Epidermal melanocyte (primary cell): ENCODE data around the gene GJA4.

Experiments
- DNase-seq: peaks from one replicate; pipeline ENCODE4 v3.0.0; 2011; ENCODE audit warnings: low spot score; ENCODE audit not compliant: insufficient read length

Gene GJA4

DNA sequence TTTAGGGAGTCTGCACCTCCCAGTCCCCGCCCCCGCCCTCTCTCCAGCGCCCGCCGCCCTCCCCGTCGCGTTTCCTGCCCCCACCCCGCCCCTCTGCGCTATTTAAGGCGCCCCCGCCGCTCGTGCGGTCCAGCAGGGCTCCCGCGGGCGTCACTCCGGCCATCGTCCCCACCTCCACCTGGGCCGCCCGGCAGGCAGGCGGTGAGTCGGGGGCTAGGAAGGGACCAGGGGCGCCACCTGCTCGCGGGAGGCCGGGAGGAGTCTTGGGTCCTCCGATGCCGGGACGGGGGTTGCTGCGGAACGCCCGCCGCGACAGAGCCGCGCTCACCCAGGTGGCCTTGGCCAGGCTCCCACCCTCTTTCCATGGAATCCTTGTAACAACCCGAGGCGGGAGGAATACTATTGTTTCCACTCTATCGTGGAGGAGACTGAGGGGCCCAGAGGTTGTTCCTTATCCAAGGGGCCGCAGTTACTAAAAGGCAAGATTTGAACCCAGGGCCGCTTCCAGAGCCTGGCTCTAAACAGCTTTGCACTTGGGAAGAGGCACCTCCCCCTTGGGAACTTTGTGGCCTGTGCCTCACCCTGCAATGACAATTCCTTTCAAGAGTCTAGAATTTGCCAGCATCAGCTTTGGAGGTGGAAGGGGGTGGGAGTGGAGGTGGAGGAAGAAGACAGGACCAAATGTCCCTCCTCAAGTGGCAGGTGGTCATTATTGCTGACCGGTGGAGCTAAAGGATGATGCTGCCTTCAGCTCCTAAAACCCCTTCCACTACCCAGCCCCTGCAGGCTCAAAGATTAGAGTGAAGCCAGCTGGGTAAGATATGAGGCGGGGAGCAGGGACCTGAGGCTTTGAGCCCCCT lies at the start of gene GJA4:
Gene GJA4, plus strand, starts transcription at position 132 of the 860 bp plus-strand sequence. CDS start 1,215 bp downstream, outside the sequence.
- no peak for DNase-seq

DNA sequence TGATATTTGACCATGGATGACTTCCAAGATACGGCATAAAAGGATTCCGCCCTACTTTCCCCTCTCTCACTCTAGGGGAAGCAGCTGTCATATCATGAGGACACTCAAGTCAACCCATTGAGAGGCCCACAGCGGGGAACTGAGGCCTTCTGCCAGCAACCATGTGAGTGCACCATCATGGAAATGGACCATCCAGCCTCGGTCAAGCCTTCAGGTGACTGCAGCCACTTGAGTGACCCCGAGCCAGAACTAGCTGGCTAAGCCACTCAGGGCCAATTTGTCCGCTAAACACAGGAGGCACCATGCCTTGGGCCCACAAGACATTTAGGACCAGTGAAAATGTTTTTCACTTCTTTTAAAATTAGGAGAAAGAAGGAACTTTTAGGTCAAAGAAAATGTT lies 49.0 kb upstream of the GJA4 start:
- DNase-seq, result no peak

DNA sequence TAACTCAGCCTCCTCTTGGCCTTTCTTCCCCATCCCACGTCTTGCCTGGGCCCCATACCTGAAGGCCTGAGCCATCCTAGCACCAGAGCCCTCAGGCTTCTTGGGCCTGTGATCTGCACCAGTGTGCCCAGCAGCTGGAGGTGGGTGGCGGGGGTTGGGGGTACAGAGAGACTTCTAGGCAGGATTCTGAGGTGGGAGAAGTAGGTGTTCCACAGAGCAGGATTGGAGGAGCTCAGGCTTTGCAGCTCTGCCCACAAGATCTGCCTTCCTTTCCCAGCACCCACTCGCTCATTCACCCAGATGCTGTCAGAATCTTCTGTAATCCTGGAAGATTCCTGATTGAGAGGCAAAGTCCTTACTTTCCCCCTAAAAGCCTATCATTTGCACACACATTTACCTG lies 47.9 kb upstream of the GJA4 start:
- DNase-seq, result no peak

DNA sequence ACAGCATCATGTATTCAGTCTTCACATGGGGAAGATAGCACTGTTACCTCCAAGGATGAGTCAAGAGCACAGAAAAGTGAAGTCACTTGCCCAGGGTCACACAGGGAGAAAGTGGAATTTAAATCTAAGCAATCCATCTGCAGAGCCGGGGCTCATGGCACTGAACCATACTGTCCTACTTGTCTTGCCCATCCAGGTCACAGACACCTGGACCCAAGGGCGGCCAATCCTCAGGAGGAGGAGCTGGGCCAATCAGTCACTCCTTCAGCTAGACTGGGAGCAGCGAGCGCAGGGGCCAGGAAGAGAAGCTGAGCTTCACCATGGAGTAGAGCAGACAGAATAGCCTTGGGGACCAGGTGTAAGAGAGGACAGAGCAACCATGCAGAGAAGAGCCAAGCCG lies 47.1 kb upstream of the GJA4 start:
- DNase-seq, result no peak

DNA sequence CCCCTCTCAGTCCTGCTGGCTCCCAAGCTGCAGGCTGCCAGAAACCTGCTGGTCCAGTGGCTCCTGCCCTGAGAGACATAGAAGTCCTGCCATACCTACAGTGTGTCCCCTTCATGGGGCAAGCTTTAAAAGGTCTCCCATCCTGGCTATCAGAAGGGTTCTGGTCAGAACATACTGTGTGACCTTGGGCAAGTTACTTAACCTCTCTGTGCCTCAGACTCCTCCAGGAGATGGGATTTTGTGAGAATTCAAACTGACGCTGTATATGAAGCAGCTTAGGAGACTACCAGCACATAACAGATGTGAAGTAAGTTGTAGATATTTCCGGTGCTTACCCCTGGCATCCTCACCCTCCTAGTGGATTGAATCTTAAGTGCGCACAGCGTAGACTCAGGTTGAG lies 46.7 kb upstream of the GJA4 start:
- DNase-seq, result no peak

DNA sequence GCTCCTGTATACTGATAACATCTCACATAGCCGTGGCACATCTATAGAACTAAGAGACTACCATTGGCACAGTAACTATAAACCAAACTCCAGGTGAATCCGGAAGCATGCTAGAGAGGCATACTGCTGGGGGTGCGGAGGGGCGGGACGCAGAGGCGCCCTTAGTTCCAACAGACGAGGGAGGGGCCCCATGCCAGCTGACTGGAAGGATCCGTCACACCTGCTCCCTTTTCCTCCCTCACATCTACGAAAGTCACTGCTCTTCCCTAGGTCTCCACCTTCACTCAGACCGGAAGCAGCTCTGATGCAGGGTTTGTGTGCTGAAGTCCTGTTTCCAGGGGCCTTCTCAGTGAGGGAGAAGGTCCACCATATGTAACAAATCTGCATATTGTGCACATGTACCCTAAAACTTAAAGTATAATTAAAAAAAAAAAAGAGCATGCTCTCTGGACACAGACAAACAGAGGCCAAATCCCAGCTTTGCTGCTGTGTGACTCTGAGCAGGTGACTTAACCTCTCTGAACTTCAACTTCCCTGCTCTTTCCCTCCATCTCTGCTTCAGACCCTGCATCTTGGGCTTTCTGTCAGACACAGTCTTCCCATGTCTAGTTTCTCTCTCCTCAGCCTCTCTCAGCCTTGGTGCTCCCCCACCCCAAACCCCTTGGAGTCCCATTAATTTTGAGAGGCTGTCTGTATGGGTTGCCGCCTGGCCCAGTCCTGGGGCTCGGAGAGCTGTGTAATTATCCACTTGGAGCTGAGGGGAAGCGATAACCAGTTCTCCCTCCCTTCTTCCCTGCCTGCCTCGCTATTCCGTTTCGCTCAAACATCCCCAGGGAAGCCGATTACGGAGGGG lies 45.8 kb upstream of the GJA4 start:
- DNase-seq, result no peak

DNA sequence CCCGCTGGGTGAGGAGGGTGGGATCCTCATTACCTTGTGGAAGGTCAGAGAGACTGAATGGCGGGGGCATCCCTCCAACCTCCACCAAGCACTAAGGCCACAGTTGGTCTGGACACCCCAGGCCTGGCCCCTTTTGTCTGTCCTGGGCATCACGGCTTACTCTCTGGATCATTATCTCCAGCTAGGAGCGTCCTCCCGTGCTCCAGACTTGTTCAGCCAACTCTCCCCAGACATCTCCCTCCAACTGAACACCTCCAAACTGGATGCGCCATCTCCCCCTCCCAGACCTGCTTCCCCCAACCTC lies 45.2 kb upstream of the GJA4 start:
- no peak for DNase-seq

DNA sequence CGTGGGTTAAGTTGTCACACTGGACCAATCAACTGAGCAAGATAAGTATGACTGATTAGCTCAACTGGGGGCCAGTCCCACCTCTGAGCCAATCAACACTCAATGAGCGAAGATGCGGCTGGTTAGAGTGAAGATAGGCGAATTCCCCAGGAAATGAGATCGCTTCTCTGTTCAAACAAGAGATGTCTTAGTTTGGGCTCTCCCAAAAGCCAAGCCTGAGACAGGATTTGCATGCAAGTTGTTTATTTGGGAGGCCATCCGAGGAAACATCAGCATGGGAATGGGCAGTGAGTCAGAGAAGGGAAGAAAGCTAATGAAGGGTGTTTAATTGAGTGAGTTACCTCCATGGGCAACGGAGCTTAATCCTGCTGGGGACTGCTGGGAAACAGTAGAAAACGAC lies 42.8 kb upstream of the GJA4 start:
- DNase-seq, result no peak

DNA sequence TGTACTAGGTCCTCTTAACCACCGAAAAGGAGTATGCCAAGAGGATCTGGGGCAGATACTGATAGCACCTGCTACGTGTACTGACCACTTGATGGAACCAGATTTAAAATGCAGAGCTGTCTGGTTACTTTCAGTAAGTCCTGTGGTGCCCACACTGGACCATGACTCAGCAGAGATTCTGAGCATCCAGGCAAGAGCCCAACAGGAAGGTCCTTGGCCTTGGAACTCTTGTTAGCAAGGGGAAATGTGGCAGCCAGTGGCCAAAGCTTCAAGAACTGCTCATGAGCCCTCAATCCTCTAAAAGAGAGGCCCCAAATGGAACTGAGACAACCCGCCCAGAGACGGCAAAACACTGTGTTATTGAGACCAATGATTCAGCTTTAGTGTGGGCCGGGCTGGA lies 42.2 kb upstream of the GJA4 start:
- DNase-seq, result no peak

DNA sequence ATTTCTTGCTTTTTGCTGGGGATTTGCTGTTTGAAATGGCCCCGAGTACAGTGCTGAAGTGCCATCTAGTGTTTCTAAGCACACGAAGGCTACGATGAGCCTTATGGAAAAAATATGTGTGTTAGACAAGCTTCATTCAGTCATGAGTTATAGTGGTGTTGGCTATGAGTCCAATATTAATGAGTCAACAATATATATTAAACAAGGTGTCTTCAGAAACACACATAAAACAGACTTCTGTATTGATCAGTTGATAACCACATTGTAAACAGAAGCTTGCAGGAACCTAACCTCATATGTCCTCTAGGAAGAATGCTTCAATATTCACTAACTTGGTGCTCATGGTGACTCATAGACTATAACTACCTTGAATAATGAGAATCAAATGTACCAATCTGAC lies 39.6 kb upstream of the GJA4 start:
- DNase-seq, result no peak

DNA sequence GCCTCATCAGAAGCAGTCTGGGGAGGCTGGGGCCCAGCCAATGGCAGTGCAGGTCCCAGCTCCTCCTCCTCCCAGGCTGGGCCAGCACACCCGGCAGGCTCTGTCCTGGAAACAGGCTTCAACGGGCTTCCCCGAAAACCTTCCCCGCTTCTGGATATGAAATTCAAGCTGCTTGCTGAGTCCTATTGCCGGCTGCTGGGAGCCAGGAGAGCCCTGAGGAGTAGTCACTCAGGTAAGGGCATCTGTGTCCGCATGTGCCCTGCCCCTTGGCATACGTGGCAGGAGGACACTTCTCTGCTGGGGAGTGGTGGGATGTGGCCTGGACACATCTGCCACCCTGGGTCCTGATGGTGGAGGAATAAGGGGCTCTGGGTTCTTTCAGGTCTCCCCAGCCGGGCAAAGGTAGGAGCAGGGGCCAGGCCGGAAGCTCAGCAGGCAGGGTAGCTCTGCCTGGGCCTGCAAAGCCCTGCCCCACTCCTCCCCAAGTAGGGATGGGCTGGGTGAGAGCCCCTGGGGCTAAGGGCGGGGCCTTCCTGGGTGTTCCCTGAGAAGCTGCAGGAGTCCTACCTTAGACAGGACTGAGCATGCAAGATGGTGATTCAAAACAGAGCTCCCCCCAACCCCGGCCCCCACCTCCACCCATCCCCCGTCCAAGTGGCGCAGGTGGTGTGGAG lies 37.7 kb upstream of the GJA4 start, which contains the start of gene GJB5:
Gene GJB5, plus strand, starts transcription at position 84 of the 674 bp plus-strand sequence. CDS start 2,284 bp downstream, outside the sequence.
- DNase-seq, result no peak

DNA sequence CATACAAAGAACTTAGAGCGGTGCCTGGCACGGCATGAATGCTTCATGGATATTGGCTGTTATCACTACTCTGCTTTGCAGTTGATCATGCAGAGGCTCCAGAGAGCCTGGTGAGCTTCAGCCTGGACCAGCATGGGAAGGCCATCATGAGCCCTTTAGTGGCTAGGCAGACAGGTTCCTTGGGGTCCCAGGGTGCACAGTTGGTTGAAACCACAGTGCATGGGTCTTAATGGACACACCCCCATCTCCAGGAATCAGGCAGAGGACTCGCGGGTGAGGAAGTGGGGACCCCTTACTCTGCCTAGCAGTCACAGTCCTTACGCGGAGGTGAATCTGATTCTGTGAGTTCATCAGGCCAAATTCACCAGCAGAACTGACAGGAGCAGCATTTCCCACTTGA lies 36.8 kb upstream of the GJA4 start:
- DNase-seq, result no peak

DNA sequence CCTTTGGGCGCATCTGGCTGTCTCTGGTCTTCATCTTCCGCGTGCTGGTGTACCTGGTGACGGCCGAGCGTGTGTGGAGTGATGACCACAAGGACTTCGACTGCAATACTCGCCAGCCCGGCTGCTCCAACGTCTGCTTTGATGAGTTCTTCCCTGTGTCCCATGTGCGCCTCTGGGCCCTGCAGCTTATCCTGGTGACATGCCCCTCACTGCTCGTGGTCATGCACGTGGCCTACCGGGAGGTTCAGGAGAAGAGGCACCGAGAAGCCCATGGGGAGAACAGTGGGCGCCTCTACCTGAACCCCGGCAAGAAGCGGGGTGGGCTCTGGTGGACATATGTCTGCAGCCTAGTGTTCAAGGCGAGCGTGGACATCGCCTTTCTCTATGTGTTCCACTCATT lies 35.4 kb upstream of the GJA4 start:
- no peak for DNase-seq

DNA sequence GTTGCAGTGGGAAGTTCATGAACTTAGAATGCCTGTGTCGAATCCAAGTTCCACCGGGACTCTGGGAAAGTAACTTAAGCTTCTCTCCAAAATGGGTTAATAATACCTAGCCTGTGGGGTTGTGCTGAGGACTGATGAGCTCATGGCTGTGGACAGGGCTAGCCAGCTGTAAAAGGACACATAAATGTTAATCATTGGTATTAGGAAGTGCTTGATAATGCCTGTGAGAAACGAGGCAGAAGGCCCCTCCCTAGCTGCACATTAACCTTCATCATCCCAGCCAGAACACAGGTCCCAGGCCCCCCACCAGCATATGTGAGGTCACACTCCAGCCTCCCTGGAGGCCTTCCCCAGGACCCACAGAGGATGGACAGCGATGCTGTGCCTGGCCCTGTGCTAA lies 34.0 kb upstream of the GJA4 start:
- DNase-seq, result no peak

DNA sequence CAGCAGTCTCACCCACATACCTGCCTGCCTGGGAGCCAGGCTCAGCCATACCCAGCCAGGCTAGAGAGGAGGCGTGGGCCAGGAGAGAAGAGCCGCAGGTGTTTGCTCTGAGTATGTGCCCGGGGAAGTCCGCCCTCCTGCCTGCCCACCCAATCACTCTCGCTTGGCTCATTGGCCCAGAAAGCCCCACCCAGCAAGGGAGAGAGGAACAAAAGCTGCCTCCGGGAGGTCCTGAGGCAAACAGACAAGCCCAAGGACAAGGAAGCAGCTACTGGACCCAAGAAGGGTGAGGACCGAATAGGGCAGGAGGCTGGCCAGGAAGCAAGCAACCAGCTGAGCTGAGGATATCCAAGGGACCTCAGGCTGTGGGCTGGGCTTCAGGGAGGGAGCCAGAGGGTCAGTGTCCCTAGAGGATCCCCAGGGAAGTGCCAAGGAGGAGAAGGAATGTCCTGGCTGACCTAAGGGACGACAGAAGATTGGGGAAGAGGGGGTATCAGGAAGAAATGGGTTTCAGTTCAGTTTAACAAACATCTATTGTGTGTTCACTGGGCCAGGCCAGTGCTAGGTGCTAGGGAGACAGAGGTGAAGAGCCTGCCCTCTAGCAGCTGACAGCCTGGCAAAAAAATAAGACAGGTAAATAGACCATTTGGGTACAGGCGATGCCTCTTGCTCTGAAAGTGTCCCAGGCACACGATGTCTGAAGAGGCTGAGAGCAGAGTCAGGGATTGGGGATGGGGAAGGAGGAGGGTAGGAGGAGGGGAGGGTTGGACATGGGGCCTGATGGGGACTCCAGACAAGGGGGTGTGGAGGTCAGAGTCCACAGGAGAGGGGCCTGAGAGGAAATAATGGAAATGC lies 33.1 kb upstream of the GJA4 start, which contains the start of gene GJB4:
Gene GJB4, plus strand, starts transcription at position 238 of the 855 bp plus-strand sequence. CDS start 1,515 bp downstream, outside the sequence.
- DNase-seq, result no peak

DNA sequence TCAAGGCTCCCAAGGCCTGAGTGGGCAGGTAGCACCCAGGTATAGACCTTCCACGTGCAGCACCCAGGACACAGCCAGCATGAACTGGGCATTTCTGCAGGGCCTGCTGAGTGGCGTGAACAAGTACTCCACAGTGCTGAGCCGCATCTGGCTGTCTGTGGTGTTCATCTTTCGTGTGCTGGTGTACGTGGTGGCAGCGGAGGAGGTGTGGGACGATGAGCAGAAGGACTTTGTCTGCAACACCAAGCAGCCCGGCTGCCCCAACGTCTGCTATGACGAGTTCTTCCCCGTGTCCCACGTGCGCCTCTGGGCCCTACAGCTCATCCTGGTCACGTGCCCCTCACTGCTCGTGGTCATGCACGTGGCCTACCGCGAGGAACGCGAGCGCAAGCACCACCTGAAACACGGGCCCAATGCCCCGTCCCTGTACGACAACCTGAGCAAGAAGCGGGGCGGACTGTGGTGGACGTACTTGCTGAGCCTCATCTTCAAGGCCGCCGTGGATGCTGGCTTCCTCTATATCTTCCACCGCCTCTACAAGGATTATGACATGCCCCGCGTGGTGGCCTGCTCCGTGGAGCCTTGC lies 31.5 kb upstream of the GJA4 start:
- no peak for DNase-seq

DNA sequence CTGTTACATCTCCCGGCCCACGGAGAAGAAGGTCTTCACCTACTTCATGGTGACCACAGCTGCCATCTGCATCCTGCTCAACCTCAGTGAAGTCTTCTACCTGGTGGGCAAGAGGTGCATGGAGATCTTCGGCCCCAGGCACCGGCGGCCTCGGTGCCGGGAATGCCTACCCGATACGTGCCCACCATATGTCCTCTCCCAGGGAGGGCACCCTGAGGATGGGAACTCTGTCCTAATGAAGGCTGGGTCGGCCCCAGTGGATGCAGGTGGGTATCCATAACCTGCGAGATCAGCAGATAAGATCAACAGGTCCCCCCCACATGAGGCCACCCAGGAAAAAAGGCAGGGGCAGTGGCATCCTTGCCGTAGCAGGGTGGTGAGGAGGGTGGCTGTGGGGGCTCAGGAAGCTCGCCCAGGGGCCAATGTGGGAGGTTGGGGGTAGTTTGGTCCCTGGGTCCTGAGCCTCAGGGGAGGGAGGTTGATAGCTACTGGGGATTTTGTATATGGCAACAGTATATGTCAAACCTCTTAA lies 31.0 kb upstream of the GJA4 start:
- no peak for DNase-seq

DNA sequence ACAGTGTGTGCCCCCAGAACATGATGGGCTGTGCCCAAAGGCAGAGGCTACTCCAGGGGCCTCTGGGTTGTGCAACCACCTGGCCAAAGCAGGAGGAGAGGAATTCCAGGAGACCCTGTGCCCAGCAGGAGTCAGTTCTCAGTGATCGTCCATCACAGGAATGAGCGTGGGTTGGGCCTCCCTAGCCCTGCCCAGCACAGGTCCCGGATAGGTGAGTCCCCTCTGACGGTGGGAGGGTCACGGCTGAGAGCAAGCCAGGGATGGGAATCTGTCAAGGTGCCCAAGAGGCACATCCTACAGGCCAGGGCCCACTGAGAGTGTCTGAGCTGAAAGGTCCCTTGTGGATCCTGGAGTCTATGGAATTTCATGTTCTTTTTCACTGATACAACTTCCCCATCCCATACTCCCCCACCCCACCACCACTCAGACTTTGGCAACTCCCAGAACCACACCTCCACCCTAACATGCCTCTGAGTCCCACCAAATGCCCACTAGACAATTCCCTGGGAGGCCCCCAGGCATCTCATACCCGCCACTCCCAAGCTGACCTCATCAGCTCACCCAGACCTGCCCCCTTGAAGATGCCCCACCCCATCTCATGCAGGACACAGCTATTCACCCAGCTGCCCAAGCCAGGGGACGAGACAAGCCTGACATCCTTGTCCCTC lies 30.2 kb upstream of the GJA4 start:
- no peak for DNase-seq

DNA sequence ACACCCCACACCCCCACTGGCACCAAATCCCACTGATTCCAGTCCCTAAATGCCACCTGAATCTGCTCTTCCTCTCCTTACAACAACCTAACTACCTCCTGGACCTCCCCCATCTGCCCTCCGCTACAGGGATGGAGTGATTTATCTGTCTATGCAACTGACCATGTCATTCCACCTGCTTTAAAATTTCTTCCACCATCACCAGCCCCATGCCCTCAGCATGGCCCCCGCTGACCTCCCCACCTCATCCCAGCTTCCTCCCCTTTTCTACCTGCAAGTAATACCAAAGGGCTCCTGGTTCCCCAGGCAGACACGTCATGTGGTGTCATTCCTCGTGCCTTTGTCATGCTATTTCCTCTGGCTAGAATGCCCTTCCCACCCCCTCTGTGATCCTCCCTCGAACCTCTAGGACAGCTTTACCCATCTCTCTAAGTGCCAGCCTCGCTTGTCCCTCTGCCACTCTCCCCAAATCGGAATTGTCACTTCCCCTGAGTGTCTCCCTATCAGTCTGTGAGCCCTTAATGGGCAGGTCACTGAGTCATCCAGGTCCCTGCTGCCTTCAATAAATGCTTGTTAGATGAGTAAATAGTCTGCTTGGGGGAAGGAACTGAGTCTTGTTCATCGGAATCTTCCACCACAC lies 29.5 kb upstream of the GJA4 start:
- DNase-seq, result no peak
